Neural progenitor cell (in vitro differentiated cells): ENCODE results near the gene CEBPB. TPM values are rescaled to one million over a fixed set of nuclear protein-coding genes. Genes with fewer than 3 reads are reported as not detected.
"Not testable (repeated sequence)": the region's sequence is repeated elsewhere in the genome, so short reads cannot be mapped to it uniquely, and the experiment has no call there.

Experiments
- DNase-seq: peaks from one replicate; pipeline ENCODE4 v3.0.0-alpha.2; 2016; ENCODE audit warnings: low spot score
- H2AFZ ChIP-seq: fragments of 200-600 bp; sonication (generic); replicated peaks from 2 replicates; pipeline ENCODE4 v1.6.1; 2016; ENCODE audit warnings: antibody characterized with exemption
- H3F3A ChIP-seq: fragments of 200-600 bp; sonication (generic); 2 replicates; pipeline ENCODE4 v1.6.1; 2016; ENCODE audit warnings: antibody characterized with exemption, low read depth
- H3K27ac ChIP-seq: fragments of 200-600 bp; sonication (generic); 2 replicates; pipeline ENCODE4 v1.5.1; 2016; ENCODE audit warnings: mild to moderate bottlenecking
- H3K27me3 ChIP-seq: fragments of 200-600 bp; sonication (generic); 2 replicates; pipeline ENCODE4 v1.6.1; 2016; ENCODE audit warnings: mild to moderate bottlenecking, moderate library complexity
- H3K36me3 ChIP-seq: fragments of 200-600 bp; sonication (generic); 2 replicates; pipeline ENCODE4 v1.5.1; 2016
- H3K4me1 ChIP-seq: fragments of 200-600 bp; sonication (generic); 2 replicates; pipeline ENCODE4 v1.6.1; 2016; ENCODE audit warnings: mixed run types
- H3K4me2 ChIP-seq: fragments of 200-600 bp; sonication (generic); 2 replicates; pipeline ENCODE4 v1.6.1; 2016
- H3K4me3 ChIP-seq: fragments of 200-600 bp; sonication (generic); 2 replicates; pipeline ENCODE4 v1.5.1; 2016
- H3K79me2 ChIP-seq: fragments of 200-600 bp; sonication (generic); 2 replicates; pipeline ENCODE4 v1.6.1; 2016; ENCODE audit warnings: low read depth
- H3K9ac ChIP-seq: fragments of 200-600 bp; sonication (generic); 2 replicates; pipeline ENCODE4 v1.6.1; 2016
- H3K9me3 ChIP-seq: fragments of 200-600 bp; sonication (generic); 2 replicates; pipeline ENCODE4 v1.5.1; 2016; ENCODE audit warnings: low read depth
- H4K20me1 ChIP-seq: fragments of 200-600 bp; sonication (generic); 2 replicates; pipeline ENCODE4 v1.6.1; 2016; ENCODE audit warnings: low read depth
- H3K27ac Mint-ChIP-seq: 3 replicates; pipeline ENCODE4 v1.8.0; 2021; ENCODE audit warnings: mixed read lengths
- H3K27me3 Mint-ChIP-seq: 2 replicates; pipeline ENCODE4 v1.8.0; 2022; ENCODE audit warnings: low read depth, mild to moderate bottlenecking, inconsistent platforms, moderate library complexity, mixed read lengths; ENCODE audit not compliant: insufficient read depth
- H3K36me3 Mint-ChIP-seq: 3 replicates; pipeline ENCODE4 v1.8.0; 2021; ENCODE audit warnings: mixed read lengths
- H3K4me1 Mint-ChIP-seq: 3 replicates; pipeline ENCODE4 v1.8.0; 2021; ENCODE audit warnings: mixed read lengths
- H3K4me3 Mint-ChIP-seq: 3 replicates; pipeline ENCODE4 v1.8.0; 2021; ENCODE audit warnings: mild to moderate bottlenecking, moderate library complexity, mixed read lengths
- H3K9me3 Mint-ChIP-seq: 3 replicates; pipeline ENCODE4 v1.8.0; 2020; ENCODE audit warnings: mixed read lengths
- EZH2 ChIP-seq: fragments of 200-600 bp; sonication (generic); IDR thresholded peaks from 2 replicates; pipeline ENCODE4 v1.6.1; 2017; ENCODE audit warnings: antibody characterized with exemption, mild to moderate bottlenecking, moderate library complexity
- EZH2phosphoT487 ChIP-seq: fragments of 200-600 bp; sonication (generic); IDR thresholded peaks from 2 replicates; pipeline ENCODE4 v1.6.1; 2017; ENCODE audit warnings: antibody characterized with exemption
- total RNA-seq: library from RNA; depleted of rRNA; stranded (reverse); fragments of >200 nt; gene quantifications from 2 replicates; pipeline ENCODE4 v1.2.3, GENCODE V29; 2015; ENCODE audit warnings: low replicate concordance
- TF ChIP-seq, protein P1 (sequence below): fragments of 200-600 bp; sonication (generic); IDR thresholded peaks from 2 replicates; pipeline ENCODE4 v1.5.1; 2017; ENCODE audit warnings: antibody characterized with exemption, mild to moderate bottlenecking

The CEBPB gene
- total RNA-seq, 1 donor from 2014 or later, result 1.8 TPM

DNA sequence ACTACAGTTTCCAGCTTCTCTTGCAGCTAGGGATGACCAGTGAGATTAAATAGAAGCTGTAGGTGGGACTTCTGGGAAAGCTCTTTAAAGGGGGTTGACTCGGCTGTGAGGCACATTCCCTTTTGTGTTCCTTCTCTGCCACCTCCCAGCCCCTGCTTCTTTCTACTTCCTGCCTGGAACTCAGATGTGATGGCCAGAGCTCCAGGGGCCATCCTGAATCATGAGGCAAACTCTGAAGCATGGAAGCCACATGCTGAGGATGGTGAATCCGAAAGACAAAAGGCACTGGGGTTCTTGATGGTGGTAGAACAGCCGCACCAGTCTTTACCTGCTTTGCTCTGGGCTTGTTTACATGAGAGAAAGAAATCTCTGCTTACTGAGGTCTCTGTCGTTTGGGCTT, 9.1 kb downstream of the CEBPB start:
- Histone ChIP-seq H3F3A (no peaks in the 10 kb centered on the region), H3K9me3 (no peaks in the 10 kb centered on the region), H3K79me2 (no peaks in the 10 kb centered on the region), H3K27ac (no peak overlapping the region), H3K4me2 (no peak overlapping the region), H3K36me3 (no peaks in the 10 kb centered on the region), H2AFZ (no peak overlapping the region), H3K9ac (no peak overlapping the region), H4K20me1 (no peaks in the 10 kb centered on the region), H3K4me3 (no peak overlapping the region), H3K4me1 (no peaks in the 10 kb centered on the region), H3K27me3 (no peaks in the 10 kb centered on the region)
- H3K4me3 Mint-ChIP-seq, result no peak overlapping the region
- no peaks in the 10 kb centered on the region for H3K36me3 Mint-ChIP-seq
- no peak overlapping the region for H3K27ac Mint-ChIP-seq
- peaks cover 7% of the 10 kb centered on the region for H3K27me3 Mint-ChIP-seq
- H3K4me1 Mint-ChIP-seq, result peaks cover 13% of the 10 kb centered on the region
- TF ChIP-seq EZH2 (no peak), EZH2phosphoT487 (no peak)
- TF ChIP-seq, protein P1, sequence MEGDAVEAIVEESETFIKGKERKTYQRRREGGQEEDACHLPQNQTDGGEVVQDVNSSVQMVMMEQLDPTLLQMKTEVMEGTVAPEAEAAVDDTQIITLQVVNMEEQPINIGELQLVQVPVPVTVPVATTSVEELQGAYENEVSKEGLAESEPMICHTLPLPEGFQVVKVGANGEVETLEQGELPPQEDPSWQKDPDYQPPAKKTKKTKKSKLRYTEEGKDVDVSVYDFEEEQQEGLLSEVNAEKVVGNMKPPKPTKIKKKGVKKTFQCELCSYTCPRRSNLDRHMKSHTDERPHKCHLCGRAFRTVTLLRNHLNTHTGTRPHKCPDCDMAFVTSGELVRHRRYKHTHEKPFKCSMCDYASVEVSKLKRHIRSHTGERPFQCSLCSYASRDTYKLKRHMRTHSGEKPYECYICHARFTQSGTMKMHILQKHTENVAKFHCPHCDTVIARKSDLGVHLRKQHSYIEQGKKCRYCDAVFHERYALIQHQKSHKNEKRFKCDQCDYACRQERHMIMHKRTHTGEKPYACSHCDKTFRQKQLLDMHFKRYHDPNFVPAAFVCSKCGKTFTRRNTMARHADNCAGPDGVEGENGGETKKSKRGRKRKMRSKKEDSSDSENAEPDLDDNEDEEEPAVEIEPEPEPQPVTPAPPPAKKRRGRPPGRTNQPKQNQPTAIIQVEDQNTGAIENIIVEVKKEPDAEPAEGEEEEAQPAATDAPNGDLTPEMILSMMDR, result no peak
- H3K9me3 Mint-ChIP-seq, result peaks cover 11% of the 10 kb centered on the region
- DNase-seq, result no peak

DNA sequence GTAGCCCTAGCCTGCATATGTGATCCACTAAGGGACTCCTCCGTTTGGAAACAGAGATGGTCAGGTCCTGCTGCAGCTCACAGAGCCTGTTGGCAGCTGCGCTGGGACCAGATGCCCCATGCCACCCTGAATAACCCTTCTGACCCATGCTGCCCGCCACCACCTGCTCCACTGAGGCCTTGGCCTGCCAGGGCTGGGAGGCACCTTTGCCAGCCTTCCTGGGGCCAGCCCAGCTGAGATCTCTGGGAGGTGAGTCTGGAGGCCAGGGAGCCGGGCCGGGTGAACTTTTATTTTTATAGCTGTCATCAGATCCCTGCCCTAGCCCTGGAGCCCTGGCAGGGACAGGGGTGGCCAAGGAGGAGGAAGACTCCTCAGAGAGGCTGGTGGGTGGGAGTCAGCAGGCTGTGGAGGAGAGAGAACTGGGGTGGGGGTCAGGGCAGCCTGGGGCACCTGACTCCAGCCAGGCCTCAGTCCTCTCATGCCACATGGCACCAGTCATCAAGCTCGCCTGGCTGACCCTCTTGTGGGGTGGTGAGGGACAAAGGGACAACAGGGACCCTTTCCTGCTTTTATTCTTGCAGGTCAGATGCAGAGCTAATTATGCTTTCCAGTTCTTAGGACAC, 10.0 kb downstream of the CEBPB start:
- Mint-ChIP-seq H3K27ac (no peak overlapping the region), H3K4me1 (peaks cover 10% of the 10 kb centered on the region), H3K4me3 (no peak overlapping the region), H3K36me3 (no peaks in the 10 kb centered on the region), H3K9me3 (peaks cover 11% of the 10 kb centered on the region), H3K27me3 (peaks cover 7% of the 10 kb centered on the region)
- no peaks in the 10 kb centered on the region for H4K20me1 ChIP-seq
- H3K4me1 ChIP-seq, result no peaks in the 10 kb centered on the region
- no peaks in the 10 kb centered on the region for H3K79me2 ChIP-seq
- DNase-seq, result no peak
- TF ChIP-seq, protein P1, result no peak
- TF ChIP-seq EZH2 (no peak), EZH2phosphoT487 (no peak)
- H3K9me3 ChIP-seq, result no peaks in the 10 kb centered on the region
- H3K4me3 ChIP-seq, result no peak overlapping the region
- H2AFZ ChIP-seq, result no peak overlapping the region
- no peak overlapping the region for H3K9ac ChIP-seq
- H3K4me2 ChIP-seq, result no peak overlapping the region
- no peaks in the 10 kb centered on the region for H3K27me3 ChIP-seq
- H3K27ac ChIP-seq, result no peak overlapping the region
- H3F3A ChIP-seq, result no peaks in the 10 kb centered on the region
- H3K36me3 ChIP-seq, result no peaks in the 10 kb centered on the region

DNA sequence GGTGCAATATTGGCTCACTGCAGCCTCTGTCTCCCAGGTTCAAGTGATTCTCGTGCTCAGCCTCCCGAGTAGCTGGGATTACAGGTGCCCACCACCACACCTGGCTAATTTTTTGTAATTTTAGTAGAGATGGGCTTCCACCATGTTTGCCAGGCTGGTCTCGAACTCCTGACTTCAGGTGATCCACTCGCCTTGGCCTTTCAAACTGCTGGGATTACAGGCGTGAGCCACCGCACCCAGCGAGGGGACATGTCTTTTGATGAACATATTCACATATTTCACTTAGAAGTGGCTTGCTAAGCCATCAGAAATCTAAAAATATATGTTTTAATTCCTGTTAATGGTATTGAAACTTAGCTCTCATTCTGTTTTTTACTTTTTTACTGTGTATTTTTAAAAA, 11.1 kb downstream of the CEBPB start:
- H3K36me3 ChIP-seq, H3K4me3 ChIP-seq, H3K27me3 ChIP-seq, H3K79me2 ChIP-seq, H3K36me3 Mint-ChIP-seq, H2AFZ ChIP-seq, DNase-seq, H3K27ac ChIP-seq, H3K9me3 ChIP-seq, H3K27ac Mint-ChIP-seq, H3K4me1 Mint-ChIP-seq, H3K9ac ChIP-seq, H3F3A ChIP-seq, H3K4me3 Mint-ChIP-seq, H3K4me2 ChIP-seq, H3K4me1 ChIP-seq, H4K20me1 ChIP-seq: not testable (repeated sequence)
- H3K27me3 Mint-ChIP-seq, result peaks cover 10% of the 10 kb centered on the region
- H3K9me3 Mint-ChIP-seq, result peaks cover 12% of the 10 kb centered on the region

DNA sequence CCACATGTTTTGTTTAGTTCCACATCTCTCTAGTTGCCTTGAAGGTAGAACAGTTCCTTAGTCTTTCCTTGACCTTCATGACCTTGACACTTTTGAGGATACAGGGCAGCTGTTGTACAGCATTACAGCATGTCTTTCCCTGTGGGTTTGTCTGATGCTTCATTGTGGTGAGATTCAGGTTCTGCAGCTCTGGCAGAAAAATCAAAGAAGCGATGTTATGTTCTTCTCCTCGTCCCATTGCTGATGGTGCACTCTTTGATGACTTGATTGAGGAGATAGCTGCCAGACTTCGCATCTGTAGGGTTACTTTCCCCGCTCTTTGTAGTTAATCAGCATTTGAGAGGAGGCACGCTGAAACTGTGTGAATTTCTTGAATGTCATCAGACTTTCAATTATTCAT, 12.0 kb downstream of the CEBPB start:
- Histone ChIP-seq H4K20me1 (no peaks in the 10 kb centered on the region), H3K4me2 (no peak overlapping the region), H3K36me3 (no peaks in the 10 kb centered on the region), H3K9ac (no peak overlapping the region), H3K27me3 (no peaks in the 10 kb centered on the region), H2AFZ (no peak overlapping the region), H3K9me3 (no peaks in the 10 kb centered on the region), H3K27ac (no peak overlapping the region), H3K4me1 (no peaks in the 10 kb centered on the region), H3K79me2 (no peaks in the 10 kb centered on the region), H3F3A (no peaks in the 10 kb centered on the region), H3K4me3 (no peak overlapping the region)
- H3K36me3 Mint-ChIP-seq, result no peaks in the 10 kb centered on the region
- H3K27me3 Mint-ChIP-seq, result peaks cover 10% of the 10 kb centered on the region
- H3K27ac Mint-ChIP-seq, result no peak overlapping the region
- peaks cover 5% of the 10 kb centered on the region for H3K4me1 Mint-ChIP-seq
- H3K4me3 Mint-ChIP-seq, result no peak overlapping the region
- DNase-seq, result no peak
- TF ChIP-seq EZH2phosphoT487 (no peak), EZH2 (no peak)
- TF ChIP-seq, protein P1, result no peak
- peaks cover 12% of the 10 kb centered on the region for H3K9me3 Mint-ChIP-seq
